COLO829 (cell line): ENCODE results near the gene ZNF521.
"Not testable (repeated sequence)": the region's sequence is repeated elsewhere in the genome, so short reads cannot be mapped to it uniquely, and the experiment has no call there.

Source experiments
- DNase-seq: peaks from one replicate; pipeline ENCODE4 v3.0.0; 2012; ENCODE audit warnings: low spot score

ZNF521 gene

DNA sequence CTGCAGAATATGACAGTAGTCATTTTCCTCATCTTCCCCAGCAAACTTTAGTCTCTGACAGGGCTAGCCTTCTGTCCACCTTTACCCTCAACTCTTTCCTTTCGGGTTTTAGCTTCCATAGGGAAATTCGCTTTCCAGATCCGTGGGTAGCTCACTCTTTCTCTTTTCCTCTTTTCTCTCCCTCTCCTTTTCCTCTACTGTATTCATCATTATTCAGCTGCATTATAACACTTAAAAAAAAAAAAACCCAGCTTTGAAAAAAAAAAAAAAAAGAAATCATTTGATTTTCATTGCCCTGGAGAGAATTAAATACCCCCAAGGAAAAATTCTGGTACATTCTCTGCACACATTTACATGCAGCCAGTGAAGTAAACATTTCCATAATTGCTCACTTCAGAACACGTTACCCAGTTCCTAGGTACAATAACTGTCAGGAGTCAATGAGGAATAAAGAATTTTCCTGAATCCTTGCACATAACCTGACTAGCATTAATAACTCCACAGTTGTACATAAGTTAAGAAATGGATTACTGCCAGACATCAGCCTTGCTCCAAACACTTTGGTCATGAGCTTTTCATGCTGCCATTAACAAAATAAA lies 63.5 kb downstream of the ZNF521 start:
- no peak for DNase-seq

DNA sequence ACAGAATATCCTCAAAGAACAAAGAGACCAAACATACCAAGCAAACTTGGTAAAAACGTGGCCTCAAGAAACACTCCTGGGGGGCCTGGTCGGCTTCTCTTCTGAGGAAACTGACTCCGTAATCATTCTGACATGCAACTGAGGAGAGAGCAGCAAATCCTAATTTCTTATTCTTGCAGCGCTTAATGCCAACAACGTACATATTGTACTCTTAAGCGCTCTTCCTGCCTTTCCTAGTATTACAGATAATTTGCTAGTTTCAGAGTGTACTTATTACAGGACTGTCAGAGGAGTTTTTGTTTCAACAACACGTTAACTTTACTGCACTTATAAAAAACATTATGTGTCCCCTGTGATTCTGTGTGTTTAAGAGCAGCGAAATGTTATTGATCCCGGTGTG lies 64.9 kb downstream of the ZNF521 start:
- DNase-seq: peak; percentile 23

DNA sequence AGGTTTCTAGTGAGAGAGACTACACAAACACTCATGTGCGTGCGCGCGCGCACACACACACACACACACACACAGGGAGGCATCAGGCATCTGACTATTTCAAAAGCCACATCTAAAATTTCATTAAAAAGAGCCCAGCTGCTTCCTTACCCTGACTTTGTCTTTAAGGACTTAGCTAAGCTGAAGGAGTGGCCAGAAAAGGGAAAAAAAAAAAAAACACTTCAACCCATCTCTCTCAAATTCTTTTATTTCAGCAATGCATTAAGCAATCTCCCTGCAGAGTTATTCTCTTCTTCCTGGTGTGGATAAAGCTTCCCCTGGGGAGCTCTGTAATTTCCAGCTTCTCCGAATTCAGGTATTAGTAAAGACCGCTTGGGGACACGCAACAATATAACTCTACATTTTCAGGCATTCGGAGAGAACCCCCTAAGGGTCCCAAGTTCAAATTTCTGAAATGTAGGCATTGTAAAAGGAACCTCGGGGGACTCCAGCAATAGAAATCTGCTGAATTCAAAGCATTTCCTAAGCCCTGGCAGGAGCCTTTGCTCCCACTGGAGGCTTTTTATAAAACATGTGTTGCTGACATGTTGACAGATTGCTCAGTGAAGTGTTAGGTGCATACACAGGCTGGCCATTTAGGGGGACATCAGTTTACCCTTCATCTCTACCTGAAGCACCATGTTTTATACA lies 67.0 kb downstream of the ZNF521 start:
- no peak for DNase-seq

DNA sequence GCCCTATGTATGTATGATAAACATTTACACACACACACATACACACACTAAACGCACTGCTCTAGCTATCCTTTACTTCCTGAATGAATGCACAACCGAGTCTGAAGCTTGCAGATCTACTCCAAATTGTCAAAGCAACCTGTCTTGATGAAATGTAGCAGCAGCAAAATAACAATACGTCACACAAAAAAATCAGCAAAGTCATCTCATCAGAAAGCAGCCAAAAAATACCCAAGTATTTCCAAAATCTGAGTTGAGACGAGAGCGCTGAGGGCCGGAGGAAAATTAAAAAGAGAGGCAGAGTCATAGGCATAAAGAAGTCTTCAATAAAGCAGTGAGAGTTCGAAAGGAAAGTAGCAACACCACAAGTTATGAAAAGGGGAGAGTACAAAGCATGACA lies 67.7 kb downstream of the ZNF521 start:
- no peak for DNase-seq

DNA sequence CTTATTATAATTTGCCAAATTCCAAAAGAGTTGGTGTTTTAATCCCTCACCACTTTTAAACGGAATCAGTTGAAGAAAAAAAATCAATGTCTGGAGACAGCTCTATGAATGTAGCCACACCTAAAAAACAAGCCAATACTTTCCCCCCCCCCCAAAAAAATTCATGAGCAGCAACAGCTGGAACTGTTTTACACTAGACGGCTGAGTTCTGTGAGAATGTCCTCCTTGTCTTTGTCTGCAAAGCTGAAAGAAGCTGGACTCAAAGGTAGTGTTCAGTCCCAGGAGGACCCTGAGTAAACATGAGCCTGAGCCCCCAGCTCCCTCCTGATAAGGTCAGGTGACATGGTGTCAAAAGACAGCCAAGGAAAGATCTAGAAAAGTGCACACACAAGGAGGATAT lies 68.2 kb downstream of the ZNF521 start:
- no peak for DNase-seq

DNA sequence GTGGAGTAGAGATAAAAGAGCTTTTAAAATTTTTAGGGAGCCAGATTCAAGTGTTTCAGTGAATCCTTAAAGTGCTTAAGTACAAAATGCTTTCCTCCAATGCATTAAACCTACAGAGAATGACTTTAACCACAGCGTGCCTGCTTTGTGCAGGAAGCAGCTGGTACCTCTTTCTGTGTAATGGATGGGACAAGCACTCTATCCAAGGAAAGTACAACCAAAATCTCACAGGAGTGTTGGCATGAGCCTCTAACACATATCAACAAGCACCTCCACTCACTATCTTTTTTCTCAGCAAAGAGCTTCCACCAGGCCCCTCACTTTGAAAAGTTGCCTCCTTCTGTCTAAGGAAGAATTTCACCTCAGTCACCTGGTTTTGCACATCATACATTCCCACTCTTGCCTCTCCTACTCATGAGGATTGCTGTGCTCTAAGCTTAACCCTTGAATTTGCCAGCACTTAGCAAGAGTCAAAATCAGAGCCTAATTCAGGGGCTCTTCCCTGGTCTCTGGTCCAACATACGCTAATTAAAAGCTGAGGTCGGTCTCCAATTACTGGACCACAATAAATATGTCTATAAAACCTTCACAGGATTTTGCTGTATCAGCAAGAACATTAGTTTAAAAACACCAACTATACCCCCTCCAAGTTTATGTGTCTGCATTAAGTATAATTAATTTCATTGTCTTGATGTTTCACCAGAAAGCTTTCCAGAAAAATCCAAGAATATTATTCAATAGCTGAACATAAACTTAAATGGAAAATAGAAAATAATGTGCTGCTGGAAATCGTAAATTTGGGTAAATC lies 68.9 kb downstream of the ZNF521 start:
- no peak for DNase-seq

DNA sequence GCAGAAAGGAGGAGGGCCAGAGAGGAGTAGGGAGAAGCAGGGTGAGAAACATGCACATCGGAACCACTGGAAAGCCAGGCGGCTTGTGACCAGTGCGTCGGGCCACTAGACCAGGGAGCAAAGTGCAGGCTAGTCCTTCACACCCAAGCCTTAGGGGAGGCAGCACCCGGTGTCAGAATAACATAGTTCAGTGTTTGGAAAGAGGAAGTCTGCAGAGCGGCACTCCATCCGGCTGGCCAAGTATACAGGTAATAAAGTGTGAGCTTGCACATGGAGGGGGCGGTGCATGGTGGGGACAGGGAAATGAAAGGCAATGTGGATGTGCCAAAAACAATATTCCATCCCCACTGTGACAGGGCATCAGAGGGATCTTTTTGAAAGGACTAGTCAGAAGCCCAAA lies 69.7 kb downstream of the ZNF521 start:
- DNase-seq: no peak

DNA sequence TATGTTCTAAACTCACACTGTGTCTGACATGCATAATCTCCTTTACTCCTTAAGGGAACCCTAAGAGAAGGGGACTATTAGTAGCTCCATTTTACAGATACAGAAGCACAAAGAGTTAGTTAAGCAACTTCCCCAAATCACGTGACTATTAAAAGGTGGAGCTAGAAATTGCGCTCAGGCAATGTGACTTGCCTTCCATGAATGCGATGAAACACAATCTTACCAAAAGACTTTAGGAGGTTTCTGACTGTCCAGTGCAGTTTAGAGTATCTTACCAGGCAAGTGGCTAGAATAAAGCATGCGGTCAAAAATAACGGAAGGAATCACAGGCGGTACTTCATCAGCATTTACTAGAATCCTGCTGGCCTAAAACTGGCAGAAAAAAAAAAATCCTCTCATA lies 70.4 kb downstream of the ZNF521 start:
- no peak for DNase-seq

DNA sequence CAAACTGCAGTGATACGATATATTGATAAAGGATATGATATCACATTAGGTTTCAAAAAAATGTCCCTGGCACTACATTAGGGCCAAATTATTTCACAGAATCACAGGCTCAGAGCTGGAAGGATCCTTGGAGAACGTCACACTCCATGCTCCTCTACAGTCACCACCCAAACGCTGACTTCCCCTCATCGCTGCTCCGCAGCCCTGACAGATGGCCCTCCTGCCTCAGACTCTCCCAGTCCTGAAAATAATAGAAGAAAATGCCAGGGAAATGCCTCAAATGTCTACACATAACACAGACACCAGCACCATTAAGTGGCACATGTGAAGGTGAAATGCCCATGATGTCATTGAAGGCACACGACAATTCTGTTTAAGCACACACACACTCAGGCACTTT lies 72.0 kb downstream of the ZNF521 start:
- DNase-seq: no peak

DNA sequence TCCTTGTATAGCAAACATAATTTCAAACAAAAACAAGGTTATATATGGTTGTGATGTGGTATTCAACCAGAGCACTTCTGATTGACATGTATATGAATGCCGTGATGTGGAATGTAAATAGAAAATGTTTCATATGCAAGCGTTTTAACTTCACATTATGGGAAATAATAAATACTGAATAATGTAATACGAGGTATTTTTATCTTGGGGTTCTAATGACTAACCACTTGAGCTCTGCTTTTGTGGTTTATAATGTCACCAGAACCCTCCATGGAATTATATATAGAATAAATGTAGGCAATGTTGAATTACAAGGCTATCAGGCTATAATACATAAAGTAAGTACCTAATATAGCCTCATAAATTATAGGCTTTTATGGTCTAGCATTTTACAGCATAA lies 72.4 kb downstream of the ZNF521 start:
- DNase-seq: no peak

DNA sequence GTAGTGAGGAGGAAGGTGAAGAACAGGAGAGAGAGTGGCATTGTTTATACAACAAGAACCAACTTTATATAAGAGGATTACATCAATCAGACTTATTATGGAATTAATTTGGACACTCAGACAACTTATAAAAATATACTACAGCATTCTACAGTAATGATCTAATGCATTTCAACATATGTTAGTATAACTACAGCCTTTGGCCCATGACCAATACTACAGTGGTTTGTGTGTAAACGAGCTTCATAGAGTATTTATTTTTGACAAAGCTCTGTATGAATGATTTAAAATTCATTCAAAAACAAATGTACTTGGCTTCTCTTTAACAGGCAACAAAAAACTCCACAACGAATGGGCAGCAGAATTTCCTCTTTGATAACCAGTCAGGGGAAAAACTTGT lies 72.8 kb downstream of the ZNF521 start:
- DNase-seq: no peak

DNA sequence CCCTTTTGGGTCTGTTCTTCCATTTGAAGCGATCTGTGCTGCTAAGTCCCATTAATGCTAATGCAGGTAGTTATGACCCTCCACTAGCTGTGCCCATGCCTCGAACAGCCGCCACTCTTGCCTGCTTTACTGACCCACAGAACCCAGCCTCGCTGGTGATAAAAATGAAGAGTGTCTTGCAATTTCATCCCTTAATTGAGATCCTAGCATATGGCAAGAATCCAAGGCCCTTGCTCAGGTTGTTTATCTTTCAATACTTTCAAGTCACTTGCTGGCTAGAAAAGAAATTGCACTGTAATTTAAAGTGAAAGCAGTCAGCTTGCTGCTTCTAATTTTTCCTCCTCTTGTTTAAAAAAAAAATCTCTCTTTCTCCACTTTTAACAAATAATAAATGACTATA lies 73.6 kb downstream of the ZNF521 start:
- DNase-seq: no peak

DNA sequence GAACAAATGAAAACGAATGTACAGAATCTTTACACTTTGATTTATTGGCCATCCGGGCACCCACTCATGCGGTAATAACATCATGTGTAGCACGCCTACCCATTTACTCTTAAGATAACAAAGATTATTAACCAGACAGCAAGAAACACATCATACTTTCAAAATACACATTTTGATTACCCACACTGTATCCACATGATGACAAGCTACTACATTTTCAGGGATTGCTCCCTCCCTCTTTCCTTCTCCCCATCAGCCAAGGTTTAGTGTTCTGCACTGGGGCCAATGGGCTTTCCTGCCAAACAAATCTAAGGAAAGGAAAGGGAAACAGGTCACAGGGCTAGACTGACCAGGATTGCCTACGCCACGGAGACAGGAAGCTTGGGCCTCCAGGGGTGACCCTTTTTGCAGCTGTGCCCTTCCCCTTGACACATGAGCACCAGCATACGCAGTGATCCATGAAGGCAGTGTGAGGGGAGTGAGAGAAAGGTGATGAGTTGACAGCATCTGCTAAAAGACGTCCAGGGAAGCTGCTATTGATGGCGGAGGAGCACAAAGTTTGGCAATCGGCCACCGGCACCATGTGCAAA lies 76.5 kb downstream of the ZNF521 start:
- DNase-seq: no peak

DNA sequence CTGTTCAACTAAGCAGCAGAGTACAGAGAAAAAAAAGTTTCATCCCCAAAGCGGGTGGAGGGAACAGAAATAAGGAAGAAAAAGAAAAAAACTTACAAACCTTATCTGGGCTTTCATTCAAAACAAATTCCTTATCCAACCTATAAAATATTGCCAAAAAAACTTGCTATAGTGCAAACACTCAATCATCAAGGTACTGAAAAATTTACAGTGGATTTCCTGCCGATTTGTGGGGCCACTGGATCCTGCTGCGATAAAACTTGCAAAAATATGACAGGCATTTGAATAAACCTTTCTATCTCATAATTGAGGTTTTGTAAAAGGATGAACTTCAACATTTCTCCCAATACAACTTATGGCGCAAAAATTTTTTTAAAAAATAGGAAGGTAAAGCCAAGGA lies 77.0 kb downstream of the ZNF521 start:
- no peak for DNase-seq

DNA sequence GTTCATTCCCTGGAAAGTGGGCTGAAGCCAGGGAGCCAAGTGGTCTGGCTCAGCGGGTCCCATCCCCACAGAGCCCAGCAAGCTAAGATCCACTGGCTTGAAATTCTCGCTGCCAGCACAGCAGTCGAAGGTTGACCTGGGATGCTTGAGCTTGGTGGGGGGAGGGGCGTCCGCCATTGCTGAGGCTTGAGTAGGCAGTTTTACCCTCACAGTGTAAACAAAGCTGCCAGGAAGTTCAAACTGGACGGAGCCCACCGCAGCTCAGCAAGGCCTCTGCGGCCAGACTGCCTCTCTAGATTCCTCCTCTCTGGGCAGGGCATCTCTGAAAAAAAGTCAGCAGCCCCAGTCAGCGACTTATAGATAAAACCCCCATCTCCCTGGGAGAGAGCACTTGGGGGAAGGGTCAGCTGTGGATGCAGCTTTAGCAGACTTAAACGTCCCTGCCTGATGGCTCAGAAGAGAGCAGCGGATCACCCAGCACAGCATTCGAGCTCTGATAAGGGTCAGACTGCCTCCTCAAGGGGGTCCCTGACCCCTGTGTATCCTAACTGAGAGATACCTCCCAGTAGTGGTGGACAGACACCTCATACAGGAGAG lies 84.9 kb downstream of the ZNF521 start:
- DNase-seq: not testable (repeated sequence)

DNA sequence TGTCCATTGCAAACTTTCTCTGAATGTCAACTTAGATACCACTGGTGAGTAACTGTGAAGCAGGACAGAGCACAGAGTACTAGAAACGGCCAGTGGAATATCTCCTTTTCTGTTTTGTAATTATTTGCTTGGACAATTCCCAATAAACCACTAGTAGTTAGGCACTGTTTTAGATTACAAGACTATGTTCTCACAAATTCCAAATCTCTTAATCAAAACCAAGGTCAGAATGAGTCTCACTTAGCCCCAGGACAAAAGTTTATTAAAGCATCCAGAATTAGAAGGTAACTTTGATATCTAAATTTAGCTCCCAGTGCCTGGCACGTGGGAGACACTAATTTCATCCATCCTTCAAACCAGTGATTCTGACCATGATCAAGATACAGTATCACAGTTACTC lies 89.0 kb downstream of the ZNF521 start:
- DNase-seq: no peak

DNA sequence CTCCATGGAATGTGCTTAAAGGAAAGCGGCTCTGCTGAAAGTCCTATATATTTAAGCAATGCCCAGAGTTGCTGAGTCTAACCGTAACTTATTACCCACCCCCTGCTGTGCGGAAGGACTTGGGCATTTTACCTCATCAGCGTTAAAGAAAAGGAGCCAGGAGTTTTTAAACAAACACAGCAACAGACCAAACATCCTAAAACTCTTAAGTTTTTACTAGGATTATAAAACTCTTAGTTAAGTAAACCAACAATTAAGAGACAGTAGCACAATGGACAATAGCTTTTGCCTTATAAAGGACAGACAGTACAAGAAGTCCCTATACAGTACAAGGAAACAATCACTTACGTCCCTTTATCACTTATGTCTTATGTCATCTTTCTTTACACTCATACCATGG lies 90.2 kb downstream of the ZNF521 start:
- DNase-seq: no peak

DNA sequence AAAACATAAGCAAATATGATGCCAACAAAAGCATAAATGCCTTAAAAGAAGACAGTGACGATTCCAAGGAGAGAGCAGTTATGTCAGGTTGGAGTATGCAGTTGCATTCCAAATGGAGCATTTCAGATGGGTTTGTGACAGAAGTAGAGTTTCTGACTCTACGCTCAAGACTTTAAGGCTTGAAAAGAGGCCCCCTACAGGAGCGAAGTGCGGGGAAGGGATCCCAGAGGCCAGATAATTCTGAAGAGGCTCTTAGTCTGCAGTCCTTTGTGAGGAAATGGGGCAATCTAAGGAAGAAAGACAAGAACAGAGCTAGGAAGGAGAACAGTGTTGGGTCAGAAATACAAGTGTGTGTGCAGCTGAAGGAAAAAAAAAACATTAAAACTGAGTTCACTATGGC lies 95.5 kb downstream of the ZNF521 start:
- no peak for DNase-seq

DNA sequence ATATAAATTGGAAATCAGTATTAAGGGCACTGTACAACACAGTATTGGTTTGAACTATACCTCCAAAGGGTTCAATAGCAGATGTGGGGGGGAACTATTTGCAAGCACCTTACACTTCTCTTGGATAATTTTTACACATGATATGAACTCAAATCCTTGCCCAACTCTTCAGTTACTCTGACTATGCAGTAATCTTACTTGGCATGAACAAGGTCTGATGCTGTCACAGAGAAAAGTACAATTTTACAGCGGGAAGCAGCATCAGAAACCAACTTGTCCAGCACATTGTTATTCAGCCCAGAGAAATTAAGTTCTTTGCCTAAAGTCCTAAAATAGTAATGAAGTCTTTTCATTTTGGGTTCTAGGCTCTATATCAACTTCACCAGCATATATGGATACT lies 98.2 kb downstream of the ZNF521 start:
- DNase-seq: no peak

DNA sequence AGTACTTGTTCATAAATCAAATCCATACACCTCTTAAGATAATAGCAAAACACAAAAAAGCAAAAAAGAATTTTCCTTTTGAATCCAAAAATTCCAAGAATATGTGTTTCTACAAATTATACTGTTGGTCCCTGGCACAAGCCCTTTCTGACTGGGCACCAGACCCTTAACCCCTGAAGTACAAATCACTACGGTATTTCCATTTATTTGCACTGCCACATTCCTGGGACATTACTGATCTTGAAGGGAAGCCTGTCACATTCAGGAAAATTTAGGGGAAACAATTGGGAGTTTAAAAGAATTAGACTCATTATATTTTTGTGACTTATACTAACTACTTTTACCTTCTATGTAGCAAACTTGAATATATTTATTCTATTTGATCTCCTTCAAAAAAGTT lies 98.8 kb downstream of the ZNF521 start:
- no peak for DNase-seq

DNA sequence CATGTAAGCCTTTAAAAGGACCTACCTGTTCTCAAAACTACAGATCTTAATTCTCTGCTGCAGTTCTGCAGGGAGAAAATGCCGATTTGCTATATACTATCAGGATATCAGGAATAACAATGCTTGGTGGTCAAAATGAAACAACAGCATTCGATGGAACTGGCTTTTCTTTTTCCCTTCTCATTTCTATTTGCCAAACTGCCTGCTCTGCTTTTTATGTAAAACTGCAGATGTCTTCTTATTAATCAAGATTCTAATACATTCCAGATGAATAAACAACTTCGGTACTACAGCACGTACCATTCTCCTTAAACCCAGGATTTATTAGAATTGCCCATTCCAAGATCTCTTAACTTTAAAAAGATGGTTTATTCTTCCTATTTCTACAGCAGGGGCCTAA lies 100.9 kb downstream of the ZNF521 start:
- DNase-seq: no peak

DNA sequence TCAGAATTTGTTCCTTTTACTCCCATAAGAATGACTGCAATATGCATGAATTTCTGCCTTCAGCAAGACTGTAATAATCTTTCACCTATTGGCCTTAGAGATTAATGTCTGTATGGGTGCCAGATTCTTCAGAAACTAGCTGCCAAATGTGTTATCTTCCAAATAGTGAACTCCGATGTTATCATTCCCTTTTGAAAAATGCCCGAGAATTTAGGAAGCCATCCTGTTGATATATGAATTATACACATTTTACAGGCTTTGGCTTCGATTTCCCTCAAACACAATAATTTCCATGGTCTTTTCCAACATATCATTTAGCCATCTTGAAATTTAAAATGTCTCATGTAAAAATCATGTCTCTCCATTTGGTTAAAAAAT lies 101.5 kb downstream of the ZNF521 start:
- DNase-seq: no peak

DNA sequence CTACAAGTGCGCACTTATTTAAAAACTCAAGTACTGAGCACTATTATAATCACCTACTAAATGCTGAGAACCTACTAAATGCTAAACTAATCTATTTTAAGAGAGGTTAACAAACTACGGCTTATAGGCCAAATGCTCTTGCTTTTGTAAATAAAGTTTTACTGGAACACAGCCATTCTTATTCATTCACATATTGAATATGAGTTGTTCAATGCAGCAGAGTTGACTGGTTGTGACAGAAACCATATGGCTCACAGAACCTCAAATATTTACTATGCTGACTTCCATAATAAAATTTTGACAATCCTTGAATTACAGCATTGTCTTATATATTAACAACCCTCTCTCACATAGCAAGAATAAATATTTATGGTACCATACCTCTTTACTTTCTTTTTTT lies 103.2 kb downstream of the ZNF521 start:
- no peak for DNase-seq
